ENCODE data around the gene GARIN3.

Gene GARIN3

DNA sequence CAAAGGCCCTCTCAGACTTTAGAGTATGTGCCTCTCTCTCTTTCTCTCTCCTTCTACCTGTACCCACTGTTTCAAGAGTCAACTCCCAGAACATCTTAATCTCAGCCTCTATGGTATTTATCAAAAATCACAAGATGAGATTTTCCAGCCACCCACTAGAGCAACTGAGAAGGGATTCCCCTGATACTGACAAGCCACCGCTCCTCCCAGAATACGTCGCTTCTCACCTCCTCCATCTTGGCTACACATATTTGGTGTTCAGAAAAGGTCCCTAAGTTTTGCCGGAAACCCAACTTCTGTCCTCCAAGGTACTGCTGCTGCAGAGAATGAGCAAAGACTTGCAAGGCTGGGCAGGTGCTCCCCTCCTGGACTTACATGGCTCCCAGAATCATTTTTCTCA is 6.1 kb downstream of the GARIN3 start:
- no peak overlapping the region for H3K27ac ChIP-seq
- no peak for TF ChIP-seq CTCF (IDR thresholded peaks at IDR 0.05)
- H3K4me3 ChIP-seq = no peak overlapping the region
- DNase-seq (ENCODE audit: low spot score) = no peak

DNA sequence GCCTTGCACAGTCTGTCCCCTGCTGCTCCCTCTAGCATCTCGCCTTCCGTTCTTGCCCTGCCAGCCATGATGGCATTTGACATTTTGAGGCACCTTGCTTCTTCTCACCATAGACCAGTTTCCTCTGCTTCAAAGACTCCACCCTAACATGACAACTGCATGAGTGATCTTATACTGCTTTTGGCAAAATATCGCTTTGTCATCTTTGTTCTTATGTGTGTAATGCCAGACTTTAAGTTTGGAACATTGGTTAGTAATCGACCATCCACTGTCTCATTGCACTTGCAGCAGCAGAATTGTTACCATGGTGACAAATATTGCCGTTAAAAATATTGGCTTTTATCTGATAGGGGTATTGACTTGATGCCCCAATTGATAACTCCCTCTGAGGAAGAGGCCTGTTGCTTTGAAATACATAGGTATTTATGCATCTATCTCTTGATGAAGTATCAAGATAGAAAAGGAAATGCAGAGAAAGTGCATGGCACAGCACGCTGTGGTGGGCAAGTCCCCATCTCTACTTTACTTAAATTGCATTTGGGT is 6.8 kb downstream of the GARIN3 start:
- DNase-seq (ENCODE audit: low spot score) = no peak
- no peak for TF ChIP-seq CTCF (IDR thresholded peaks at IDR 0.05)
- Histone ChIP-seq H3K4me3 (no peak overlapping the region), H3K27ac (no peak overlapping the region)

GRCh38 chr5:157157293-157157891 is 8.7 kb downstream of the GARIN3 start:
- no peak for DNase-seq (ENCODE audit: low spot score)
- no peak overlapping the region for H3K27ac ChIP-seq
- no peak for TF ChIP-seq CTCF (IDR thresholded peaks at IDR 0.05)
- H3K4me3 ChIP-seq = no peak overlapping the region

DNA sequence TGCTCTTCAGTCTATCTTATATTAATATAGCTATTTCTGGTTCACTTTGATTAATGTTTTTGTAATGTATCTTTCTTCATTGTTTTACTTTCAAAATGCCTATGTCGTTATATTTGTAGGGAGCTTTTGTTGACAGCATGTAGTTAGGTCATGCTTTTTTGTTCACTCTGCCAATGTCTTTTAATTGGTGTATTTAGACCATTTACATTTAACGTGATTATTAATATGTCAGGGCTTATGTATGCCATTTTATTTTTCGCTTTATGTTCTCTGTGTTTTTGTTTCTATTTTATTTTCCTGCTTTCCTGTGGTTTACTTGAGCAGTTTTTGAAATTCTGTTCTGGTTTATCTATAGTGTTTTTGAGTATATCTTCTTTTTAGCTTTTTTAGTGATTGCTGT is 10.8 kb downstream of the GARIN3 start:
- no peak overlapping the region for H3K4me3 ChIP-seq
- TF ChIP-seq CTCF (IDR thresholded peaks at IDR 0.05) = no peak
- no peak overlapping the region for H3K27ac ChIP-seq
- DNase-seq (ENCODE audit: low spot score) = no peak

DNA sequence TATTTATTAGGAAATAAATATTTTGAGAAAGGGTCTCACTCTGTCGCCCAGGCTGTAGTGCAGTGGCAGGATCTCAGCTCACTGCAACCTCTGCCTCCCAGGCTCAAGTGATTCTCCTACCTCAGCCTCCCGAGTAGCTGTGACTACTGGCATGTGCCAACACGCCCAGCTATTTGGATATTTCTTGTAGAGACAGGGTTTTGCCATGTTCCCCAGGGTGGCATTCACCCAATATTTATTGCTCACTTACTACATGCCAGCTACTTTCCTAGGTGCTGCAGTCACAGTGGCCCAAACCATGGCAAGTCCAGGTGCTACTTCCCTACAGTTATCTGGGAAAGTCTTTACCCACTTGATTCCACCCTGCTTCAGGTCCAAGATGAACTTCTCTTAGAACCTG is 15.1 kb downstream of the GARIN3 start:
- DNase-seq (ENCODE audit: low spot score) = no peak
- TF ChIP-seq CTCF (IDR thresholded peaks at IDR 0.05) = no peak
- Histone ChIP-seq H3K27ac (no peak overlapping the region), H3K4me3 (no peak overlapping the region)

DNA sequence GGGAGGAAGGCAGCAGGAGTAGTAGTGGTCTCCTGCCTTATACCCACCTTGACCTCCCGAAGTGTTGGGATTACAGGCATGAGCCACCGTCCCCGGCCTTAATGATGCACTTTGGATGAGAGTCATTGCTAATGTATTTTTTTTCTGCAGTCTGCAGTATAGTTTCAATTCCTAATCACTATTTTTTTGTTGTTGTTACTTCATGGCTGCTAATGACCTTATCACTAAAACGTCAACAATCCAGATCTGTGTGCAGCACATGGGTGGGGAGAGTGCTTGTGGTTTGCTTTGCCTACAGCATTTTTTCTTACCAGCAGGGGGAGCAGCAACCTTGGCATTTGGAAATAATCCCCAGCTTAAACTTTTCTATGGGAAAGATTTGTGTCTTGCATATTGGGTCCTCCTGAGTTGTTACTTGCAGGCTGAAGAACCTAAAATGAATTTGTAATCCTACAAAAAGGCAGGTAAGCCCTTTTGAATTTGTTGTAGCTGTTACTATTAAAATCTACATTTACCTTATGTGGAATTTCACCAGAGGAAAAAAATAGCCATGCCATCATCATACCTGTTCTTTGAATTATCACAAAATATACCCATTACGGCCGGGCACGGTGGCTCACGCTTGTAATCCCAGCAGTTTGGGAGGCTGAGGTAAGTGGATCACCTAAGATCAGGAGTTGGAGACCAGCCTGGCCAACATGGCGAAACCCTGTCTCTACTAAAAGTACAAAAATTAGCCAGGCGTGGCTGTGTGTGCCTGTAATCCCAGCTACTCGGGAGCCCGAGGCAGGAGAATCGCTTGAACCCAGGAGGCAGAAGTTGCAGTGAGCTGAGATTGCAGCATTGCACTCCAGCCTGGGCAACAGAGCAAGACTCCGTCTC is 17.1 kb downstream of the GARIN3 start:
- no peak for DNase-seq (ENCODE audit: low spot score)
- peak; percentile 60 for TF ChIP-seq CTCF (IDR thresholded peaks at IDR 0.05)
- Histone ChIP-seq H3K27ac (peak overlapping the region in 1 of 2 donors; percentile 46), H3K4me3 (peak overlapping the region; percentile 19)

All from coronary artery (tissue), 2 donors.